GM12878 (cell line): ENCODE results near the gene P2RY11. TPM values are rescaled to one million over a fixed set of nuclear protein-coding genes. Genes with fewer than 3 reads are reported as not detected.

Experiments used
- ATAC-seq: fragments of 200-7000 bp; cut with Tn5 transposase; 3 replicates; pipeline ENCODE4 v1.9.1; 2020; ENCODE audit warnings: mild to moderate bottlenecking, moderate library complexity
- BruUV-seq: library from RNA; stranded (reverse); fragments of 400-500 nt; replicated peaks from 2 replicates; lab custom pipeline; 2021; lab: Mats Ljungman, UMichigan
- CTCF ChIA-PET: fragments of 300-600 bp; sonication (Branson Sonifier 250); formaldehyde crosslinking; extraction: SDS; loops from one replicate; lab custom pipeline; 2021; ENCODE audit warnings: inconsistent platforms; lab: Yijun Ruan, JAX
- POLR2A ChIA-PET: fragments of 350-600 bp; formaldehyde crosslinking; extraction: SDS; loops from one replicate; lab custom pipeline; 2021; ENCODE audit warnings: inconsistent platforms; lab: Charles Lee
- RAD21 ChIA-PET: fragments of 300-600 bp; sonication (Branson Sonifier 250); formaldehyde crosslinking; loops from one replicate; lab custom pipeline; 2023; ENCODE audit warnings: antibody characterized with exemption; ENCODE audit not compliant: unreplicated experiment; lab: Charles Lee
- SMC1A ChIA-PET: fragments of 300-600 bp; sonication (Branson Sonifier 250); formaldehyde crosslinking; loops from one replicate; lab custom pipeline; 2023; ENCODE audit not compliant: unreplicated experiment, uncharacterized antibody; lab: Charles Lee
- DNase-seq: peaks from one replicate; pipeline ENCODE4 v3.0.0-alpha.2; 2011; ENCODE audit warnings: low read depth, low spot score
- FAIRE-seq: peaks from 3 replicates; lab custom pipeline; 2011; peaks lifted over from hg19 to GRCh38; lab: Jason Lieb, UNC
- H2AFZ ChIP-seq: 2 replicates; pipeline ENCODE4 v1.6.0; 2011; ENCODE audit warnings: low read depth, low read length, control low read depth; ENCODE audit not compliant: control insufficient read depth
- H3K27ac ChIP-seq: 2 replicates; pipeline ENCODE4 v1.5.1; 2011; ENCODE audit warnings: control low read depth; ENCODE audit not compliant: control insufficient read depth, insufficient read depth
- H3K27me3 ChIP-seq, 2 experiments: replicated peaks in 1 of 2; 2 replicates each; pipeline versions ENCODE4 v1.6.0 to v1.6.1; 2011; ENCODE audit warnings: low read length in 1 of 2; ENCODE audit not compliant: control insufficient read depth in 2 of 2, insufficient read depth in 2 of 2
- H3K36me3 ChIP-seq, 2 experiments: 2 replicates each; pipeline ENCODE4 v1.5.1; 2011; ENCODE audit warnings: low read length in 1 of 2; ENCODE audit not compliant: control insufficient read depth in 2 of 2, insufficient read depth in 2 of 2
- H3K4me1 ChIP-seq: 2 replicates; pipeline ENCODE4 v1.6.1; 2011; ENCODE audit warnings: mild to moderate bottlenecking, low read length, moderate library complexity, mixed read lengths; ENCODE audit not compliant: control insufficient read depth, insufficient read depth
- H3K4me2 ChIP-seq: 2 replicates; pipeline ENCODE4 v1.6.0; 2011; ENCODE audit warnings: control low read depth; ENCODE audit not compliant: control insufficient read depth, insufficient read depth
- H3K4me3 ChIP-seq: fragments of 200-600 bp; sonication (generic); 2 replicates; pipeline ENCODE4 v1.5.1; 2016
- H3K79me2 ChIP-seq: 2 replicates; pipeline ENCODE4 v1.6.0; 2011; ENCODE audit warnings: low read length; ENCODE audit not compliant: control insufficient read depth, insufficient read depth
- H3K9ac ChIP-seq: 2 replicates; pipeline ENCODE4 v1.8.0; 2011; ENCODE audit warnings: low read length, control low read depth, mixed read lengths; ENCODE audit not compliant: control insufficient read depth, insufficient read depth
- H3K9me3 ChIP-seq: replicated peaks from 3 replicates; pipeline ENCODE4 v1.5.1; 2011; ENCODE audit warnings: mild to moderate bottlenecking, low read length; ENCODE audit not compliant: control insufficient read depth, insufficient read depth
- H4K20me1 ChIP-seq: 2 replicates; pipeline ENCODE4 v1.6.0; 2011; ENCODE audit not compliant: control insufficient read depth, insufficient read depth
- CREB1 ChIP-seq: IDR thresholded peaks from 2 replicates; pipeline ENCODE4 v1.6.1; 2012; ENCODE audit warnings: low read depth, mild to moderate bottlenecking, inconsistent platforms
- CTCF ChIP-seq, 3 experiments: IDR thresholded peaks in 2 of 3; conservative IDR thresholded peaks in 1 of 3; 2 replicates each; pipeline ENCODE4 v1.5.1; 2011; ENCODE audit warnings: low read depth in 3 of 3, low read length in 3 of 3, mild to moderate bottlenecking in 3 of 3, control low read depth in 2 of 3, moderate library complexity in 2 of 3, inconsistent platforms in 1 of 3, mixed read lengths in 1 of 3; ENCODE audit not compliant: control insufficient read depth in 2 of 3, insufficient read depth in 1 of 3; ENCODE audit errors: extremely low read depth in 1 of 3
- DPF2 ChIP-seq: fragments of 450-650 bp; IDR thresholded peaks from 2 replicates; pipeline ENCODE4 v1.6.1; 2017; ENCODE audit warnings: mild to moderate bottlenecking
- HSF1 ChIP-seq: fragments of 150-350 bp; IDR thresholded peaks from 2 replicates; pipeline ENCODE4 v1.6.1; 2014; ENCODE audit warnings: mild to moderate bottlenecking, low read depth, low read length
- IKZF1 ChIP-seq: fragments of 450-650 bp; conservative IDR thresholded peaks from 2 replicates; pipeline ENCODE4 v1.6.1; 2017; ENCODE audit warnings: antibody characterized with exemption, mild to moderate bottlenecking
- IRF4 ChIP-seq: IDR thresholded peaks from 2 replicates; pipeline ENCODE4 v1.6.1; 2011; ENCODE audit warnings: low read depth, low read length
- KAT2A ChIP-seq: conservative IDR thresholded peaks from 2 replicates; pipeline ENCODE4 v1.6.1; 2011; ENCODE audit warnings: low read depth, low read length; ENCODE audit not compliant: control insufficient read depth
- PKNOX1 ChIP-seq: fragments of 450-650 bp; IDR thresholded peaks from 2 replicates; pipeline ENCODE4 v1.6.1; 2016; ENCODE audit warnings: mild to moderate bottlenecking
- PML ChIP-seq: IDR thresholded peaks from 2 replicates; pipeline ENCODE4 v1.6.1; 2012; ENCODE audit warnings: low read length, inconsistent platforms
- POLR2AphosphoS2 ChIP-seq: IDR thresholded peaks from 2 replicates; pipeline ENCODE4 v1.6.1; 2011; ENCODE audit warnings: low read depth, mild to moderate bottlenecking, low read length, improper control_type of control experiment, moderate library complexity
- SIN3A ChIP-seq: IDR thresholded peaks from 2 replicates; pipeline ENCODE4 v1.6.1; 2012; ENCODE audit warnings: low read depth, low read length, improper control_type of control experiment
- SMAD5 ChIP-seq: IDR thresholded peaks from 2 replicates; pipeline ENCODE4 v1.6.1; 2016; ENCODE audit warnings: antibody characterized with exemption, low read depth
- SREBF1 ChIP-seq: IDR thresholded peaks from 2 replicates; pipeline ENCODE4 v1.6.1; 2012; ENCODE audit warnings: mild to moderate bottlenecking, low read length
- SREBF2 ChIP-seq: IDR thresholded peaks from 2 replicates; pipeline ENCODE4 v1.6.1; 2012; ENCODE audit warnings: mild to moderate bottlenecking, low read length
- SUZ12 ChIP-seq: fragments of 200-600 bp; sonication (generic); IDR thresholded peaks from one replicate; pipeline ENCODE4 v1.6.1; 2018; ENCODE audit warnings: antibody characterized with exemption, mild to moderate bottlenecking; ENCODE audit not compliant: unreplicated experiment
- ZBTB40 ChIP-seq: fragments of 450-650 bp; IDR thresholded peaks from 2 replicates; pipeline ENCODE4 v1.6.1; 2016; ENCODE audit warnings: mild to moderate bottlenecking, moderate library complexity, borderline replicate concordance
- ZSCAN29 ChIP-seq: fragments of 450-650 bp; IDR thresholded peaks from 2 replicates; pipeline ENCODE4 v1.6.1; 2017; ENCODE audit warnings: mild to moderate bottlenecking, moderate library complexity
- WGBS: methylation state at CpG from one replicate; pipeline ENCODE4 v1.1.6; 2016; ENCODE audit warnings: low lambda C conversion rate; ENCODE audit not compliant: insufficient replicate concordance, insufficient coverage; ENCODE audit errors: missing lambda C conversion rate; 5-methylcytosine and 5-hydroxymethylcytosine counted together
- in situ Hi-C: fragments of 300-500 bp; cut with MboI; formaldehyde crosslinking; loops from 9 replicates; pipeline ENCODE4 v1.14.3; 2018; ENCODE audit warnings: mixed read lengths
- intact Hi-C: fragments of 100-400 bp; cut with micrococcal nuclease; formaldehyde crosslinking; loops from one replicate; pipeline ENCODE4 v1.14.2; 2022; ENCODE audit not compliant: unreplicated experiment
- polyA plus RNA-seq, 11 experiments: library from polyadenylated mRNA; depleted of rRNA in 4 of 11; unstranded in 6 of 11; stranded (reverse) in 5 of 11; fragments of >200 nt; fragmentation: Nextera tagmentation in 4 of 11; fragmentation: Illumina TruSeq in 1 of 11; extraction: Ambion mirVana in 4 of 11; extraction: Trizol in 1 of 11; gene quantifications; 1 replicate in 1 of 11; 2 replicates in 10 of 11; pipeline versions ENCODE4 v1.2.1 to v1.2.3, GENCODE V29; 2011 to 2016; ENCODE audit warnings: inconsistent platforms in 2 of 11, missing spikeins in 2 of 11, low read depth in 1 of 11
- total RNA-seq, 4 experiments: library from RNA; depleted of rRNA in 3 of 4; stranded (reverse); fragments of >200 nt in 3 of 4; fragmentation: Illumina TruSeq in 1 of 4; extraction: Trizol in 1 of 4; gene quantifications; 2 replicates each; pipeline versions ENCODE4 v1.2.1 to v1.2.3, GENCODE V29; 2013 to 2021

The P2RY11 gene
- total and polyA plus RNA-seq, 10 of the 15 experiments (the other 5 are each of a cell fraction or from before 2014, with no cell fraction given), result 0.14 to 46.5 (median 7.6) TPM

- POLR2A ChIA-PET, result no interaction called here
- in situ Hi-C loops, result no loop called here
- DNase-seq (no peak), ATAC-seq (no peak), FAIRE-seq (no peak)
- BruUV-seq, result no TSS peak
- H4K20me1 ChIP-seq, result no peaks in the 10 kb centered on the region
- H3K27ac ChIP-seq, result no peak overlapping the region
- RAD21 ChIA-PET, result no interaction called here
- H3K79me2 ChIP-seq, result no peaks in the 10 kb centered on the region
- SMC1A ChIA-PET, result interaction anchor here (1.0 kb wide), 1 partner anchor 96 kb away, joined by 4 read pairs; no protein-coding TSS in a partner anchor
- peaks cover 46 to 55% of the 10 kb centered on the region in 2 experiments for H3K36me3 ChIP-seq
- H3K9me3 ChIP-seq, result no peaks in the 10 kb centered on the region
- H2AFZ ChIP-seq, result no peak overlapping the region
- 94% methylated on average over 12 of the region's 12 CpGs for WGBS
- no peak overlapping the region for H3K4me3 ChIP-seq
- H3K4me1 ChIP-seq, result no peaks in the 10 kb centered on the region
- CTCF ChIA-PET, result interaction anchor here (1.8 kb wide), 1 partner anchor 101 kb away, joined by 7 read pairs; no protein-coding TSS in a partner anchor
- no peaks in the 10 kb centered on the region for H3K27me3 ChIP-seq
- H3K9ac ChIP-seq, result no peak overlapping the region
- no peak overlapping the region for H3K4me2 ChIP-seq
- intact Hi-C loops, result no loop called here
- no peak for TF ChIP-seq SMAD5
- no peak for TF ChIP-seq SIN3A
- TF ChIP-seq POLR2AphosphoS2, result no peak
- TF ChIP-seq IKZF1, result no peak
- no peak for TF ChIP-seq IRF4
- TF ChIP-seq PML, result no peak
- TF ChIP-seq SUZ12, result no peak
- no peak for TF ChIP-seq KAT2A
- no peak for TF ChIP-seq PKNOX1
- TF ChIP-seq CREB1, result no peak
- TF ChIP-seq CTCF (IDR thresholded peaks at IDR 0.05 in 2 of 3, conservative IDR thresholded peaks at IDR 0.05 in 1 of 3; ENCODE audit: control insufficient read depth in 2 of 3, extremely low read depth in 1 of 3, insufficient read depth in 1 of 3, low read depth in 3 of 3, low read length in 3 of 3), result no peak
- no peak for TF ChIP-seq HSF1
- TF ChIP-seq SREBF2, result no peak
- TF ChIP-seq SREBF1, result no peak
- TF ChIP-seq ZBTB40, result no peak
- no peak for TF ChIP-seq DPF2
- TF ChIP-seq ZSCAN29, result no peak
These were observed 37.9 kb downstream of the P2RY11 start for GRCh38 chr19:10149427-10149826.
